Endothelial cell (in vitro differentiated cells): ENCODE data around the gene ADAMTS2. TPM values are rescaled to one million over a fixed set of nuclear protein-coding genes. Genes with fewer than 3 reads are reported as not detected.

Experiments used
- DNase-seq: peaks from one replicate; pipeline ENCODE4 v3.0.0; 2021; ENCODE audit warnings: low spot score
- H3K27ac Mint-ChIP-seq: one replicate; pipeline ENCODE4 v1.8.0; 2021; ENCODE audit warnings: mixed read lengths, inconsistent platforms; ENCODE audit not compliant: unreplicated experiment
- H3K27me3 Mint-ChIP-seq: one replicate; pipeline ENCODE4 v1.8.0; 2021; ENCODE audit warnings: mild to moderate bottlenecking, moderate library complexity, mixed read lengths, inconsistent platforms; ENCODE audit not compliant: unreplicated experiment
- H3K36me3 Mint-ChIP-seq: one replicate; pipeline ENCODE4 v1.8.0; 2021; ENCODE audit warnings: mild to moderate bottlenecking, low read depth, mixed read lengths, inconsistent platforms; ENCODE audit not compliant: unreplicated experiment
- H3K4me1 Mint-ChIP-seq: one replicate; pipeline ENCODE4 v1.8.0; 2021; ENCODE audit warnings: mild to moderate bottlenecking, mixed read lengths, inconsistent platforms; ENCODE audit not compliant: unreplicated experiment
- H3K4me3 Mint-ChIP-seq: one replicate; pipeline ENCODE4 v1.8.0; 2021; ENCODE audit warnings: mild to moderate bottlenecking, mixed read lengths, inconsistent platforms; ENCODE audit not compliant: unreplicated experiment
- H3K9me3 Mint-ChIP-seq: one replicate; pipeline ENCODE4 v1.8.0; 2021; ENCODE audit warnings: mixed read lengths, inconsistent platforms; ENCODE audit not compliant: unreplicated experiment
- total RNA-seq: library from RNA; stranded (reverse); fragmentation: NEBNext Ultra II Directional; extraction: Animal tissue kit (Norgen Biotek cat#: 25700); gene quantifications from one replicate; pipeline ENCODE4 v1.2.1, GENCODE V29; 2021; ENCODE audit not compliant: unreplicated experiment
- TF ChIP-seq, protein P1 (sequence below): fragments of 200-600 bp; sonication (generic); IDR thresholded peaks from one replicate; pipeline ENCODE4 v1.5.0; 2021; ENCODE audit warnings: antibody characterized with exemption; ENCODE audit not compliant: unreplicated experiment

Gene ADAMTS2
- total RNA-seq, 1 donor from 2014 or later: 1.5 TPM

DNA sequence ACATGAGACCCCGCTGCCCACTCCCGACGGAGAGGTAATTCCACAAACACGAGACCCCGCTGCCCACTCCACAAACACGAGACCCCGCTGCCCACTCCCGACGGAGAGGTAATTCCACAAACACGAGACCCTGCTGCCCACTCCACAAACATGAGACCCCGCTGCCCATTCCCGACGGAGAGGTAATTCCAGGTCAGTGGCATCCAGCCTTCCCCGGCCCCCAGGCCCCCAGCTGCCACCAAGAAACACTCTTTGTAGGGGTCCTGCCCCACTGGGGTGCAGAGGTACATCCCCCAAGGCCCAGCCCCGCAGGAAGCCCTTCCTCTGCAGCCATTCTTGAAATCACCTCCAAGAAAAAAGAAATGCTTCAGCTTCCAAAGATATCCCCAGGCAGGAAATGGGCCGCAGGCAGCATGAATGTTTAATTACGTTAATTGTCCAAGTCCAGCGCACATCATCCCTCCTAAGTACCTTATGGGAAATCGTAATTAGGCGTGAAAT, 115.9 kb downstream of the ADAMTS2 start:
- no peak overlapping the region for H3K27ac Mint-ChIP-seq
- peaks cover 11% of the 10 kb centered on the region for H3K27me3 Mint-ChIP-seq
- H3K9me3 Mint-ChIP-seq: peaks cover 1% of the 10 kb centered on the region
- no peak for DNase-seq
- no peak overlapping the region for H3K4me3 Mint-ChIP-seq
- H3K36me3 Mint-ChIP-seq: no peaks in the 10 kb centered on the region
- TF ChIP-seq, protein P1, sequence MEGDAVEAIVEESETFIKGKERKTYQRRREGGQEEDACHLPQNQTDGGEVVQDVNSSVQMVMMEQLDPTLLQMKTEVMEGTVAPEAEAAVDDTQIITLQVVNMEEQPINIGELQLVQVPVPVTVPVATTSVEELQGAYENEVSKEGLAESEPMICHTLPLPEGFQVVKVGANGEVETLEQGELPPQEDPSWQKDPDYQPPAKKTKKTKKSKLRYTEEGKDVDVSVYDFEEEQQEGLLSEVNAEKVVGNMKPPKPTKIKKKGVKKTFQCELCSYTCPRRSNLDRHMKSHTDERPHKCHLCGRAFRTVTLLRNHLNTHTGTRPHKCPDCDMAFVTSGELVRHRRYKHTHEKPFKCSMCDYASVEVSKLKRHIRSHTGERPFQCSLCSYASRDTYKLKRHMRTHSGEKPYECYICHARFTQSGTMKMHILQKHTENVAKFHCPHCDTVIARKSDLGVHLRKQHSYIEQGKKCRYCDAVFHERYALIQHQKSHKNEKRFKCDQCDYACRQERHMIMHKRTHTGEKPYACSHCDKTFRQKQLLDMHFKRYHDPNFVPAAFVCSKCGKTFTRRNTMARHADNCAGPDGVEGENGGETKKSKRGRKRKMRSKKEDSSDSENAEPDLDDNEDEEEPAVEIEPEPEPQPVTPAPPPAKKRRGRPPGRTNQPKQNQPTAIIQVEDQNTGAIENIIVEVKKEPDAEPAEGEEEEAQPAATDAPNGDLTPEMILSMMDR: no peak
- H3K4me1 Mint-ChIP-seq: peaks cover 7% of the 10 kb centered on the region

DNA sequence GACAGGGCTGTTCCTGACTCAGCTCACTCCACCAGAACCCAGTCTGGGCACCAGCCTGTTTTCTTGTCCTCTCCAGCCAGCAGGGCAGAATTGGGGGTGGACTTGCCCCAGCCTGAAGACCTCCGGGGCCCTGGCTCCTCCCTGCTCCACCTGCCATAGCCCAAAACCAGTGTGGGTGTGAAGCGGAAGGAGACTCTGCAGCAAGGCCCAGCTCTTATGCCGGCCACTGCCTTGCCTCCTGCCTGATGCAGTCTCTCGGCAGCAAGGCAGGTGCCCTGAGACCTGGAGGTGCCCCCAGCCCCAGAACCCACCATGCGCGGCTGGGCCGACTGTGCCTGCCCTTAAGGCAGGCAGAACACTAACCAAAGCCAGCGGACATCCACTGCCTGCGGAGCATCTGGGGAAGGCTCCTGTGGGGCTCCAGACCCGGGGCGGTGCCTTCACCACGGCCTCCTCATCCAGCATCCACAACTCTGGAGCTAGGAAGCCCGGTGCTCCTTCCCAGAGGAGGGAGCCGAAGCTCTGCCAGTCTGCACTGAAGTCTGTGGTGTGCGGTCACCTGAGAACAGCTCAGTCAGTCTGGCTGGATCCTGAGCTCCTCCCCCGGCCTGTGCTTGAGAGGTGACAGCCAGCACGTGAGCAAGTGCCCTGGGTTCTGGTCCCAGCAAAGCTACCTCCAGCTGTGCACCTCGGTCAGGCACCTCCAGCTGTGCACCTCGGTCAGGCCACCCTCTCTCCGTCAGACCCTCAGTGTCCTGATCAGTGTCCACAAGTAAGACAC, 116.7 kb downstream of the ADAMTS2 start:
- Mint-ChIP-seq H3K27ac (no peak overlapping the region), H3K9me3 (peaks cover 8% of the 10 kb centered on the region)

DNA sequence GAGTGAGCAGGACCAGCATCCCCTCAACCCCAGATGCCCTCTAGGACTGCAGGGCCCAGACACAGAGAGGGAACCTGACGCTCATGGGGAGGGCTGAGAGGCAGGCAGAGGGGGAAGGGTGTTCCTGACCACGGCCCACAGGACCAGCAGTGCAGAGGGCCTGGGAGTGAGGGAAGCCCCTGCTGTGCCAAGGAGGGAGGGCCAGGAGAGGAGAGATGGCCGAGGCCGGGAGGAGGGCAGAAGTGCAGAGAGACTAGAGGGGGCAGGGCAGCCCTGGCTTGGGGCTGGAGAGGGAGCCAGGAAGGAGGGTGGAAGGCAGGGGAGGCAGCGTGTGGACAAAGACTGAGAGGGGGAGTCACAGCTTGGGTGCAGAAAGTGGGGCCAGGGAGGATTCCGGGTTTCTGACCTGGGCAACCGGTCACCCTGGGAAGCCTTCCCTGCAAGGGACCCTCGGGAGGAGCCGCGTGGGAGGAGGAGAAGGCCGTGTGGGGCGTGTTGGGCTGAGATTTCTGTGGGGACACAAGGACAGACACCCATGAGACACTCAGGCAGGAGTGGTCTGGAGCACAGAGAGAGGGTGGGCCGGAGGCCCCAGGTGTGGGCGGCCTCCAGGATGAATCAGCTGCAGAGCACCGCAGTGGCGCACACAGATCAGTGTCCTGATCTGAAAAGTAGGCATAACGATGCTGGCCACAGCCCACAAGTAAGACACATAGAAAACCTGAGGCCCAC, 117.5 kb downstream of the ADAMTS2 start:
- TF ChIP-seq, protein P1: no peak
- no peak overlapping the region for H3K27ac Mint-ChIP-seq
- peaks cover 22% of the 10 kb centered on the region for H3K27me3 Mint-ChIP-seq
- peaks cover 15% of the 10 kb centered on the region for H3K9me3 Mint-ChIP-seq
- H3K36me3 Mint-ChIP-seq: peaks cover 11% of the 10 kb centered on the region
- H3K4me3 Mint-ChIP-seq: no peak overlapping the region
- no peak for DNase-seq
- H3K4me1 Mint-ChIP-seq: no peaks in the 10 kb centered on the region

More for the DNA sequence above, 116.7 kb downstream of the ADAMTS2 start:
- DNase-seq: no peak
- Mint-ChIP-seq H3K36me3 (peaks cover 3% of the 10 kb centered on the region), H3K4me3 (no peak overlapping the region), H3K4me1 (peaks cover under 1% of the 10 kb centered on the region), H3K27me3 (peaks cover 14% of the 10 kb centered on the region)
- TF ChIP-seq, protein P1: no peak

GRCh38 chr5:179227229-179227579, 118.1 kb downstream of the ADAMTS2 start:
- TF ChIP-seq, protein P1: no peak
- Mint-ChIP-seq H3K27ac (no peak overlapping the region), H3K4me1 (no peaks in the 10 kb centered on the region), H3K4me3 (no peak overlapping the region), H3K36me3 (peaks cover 11% of the 10 kb centered on the region), H3K9me3 (peaks cover 15% of the 10 kb centered on the region), H3K27me3 (peaks cover 22% of the 10 kb centered on the region)
- no peak for DNase-seq

GRCh38 chr5:179226696-179227095, 118.6 kb downstream of the ADAMTS2 start:
- Mint-ChIP-seq H3K36me3 (peaks cover 11% of the 10 kb centered on the region), H3K4me1 (no peaks in the 10 kb centered on the region), H3K27ac (no peak overlapping the region), H3K27me3 (peaks cover 22% of the 10 kb centered on the region), H3K9me3 (peaks cover 15% of the 10 kb centered on the region), H3K4me3 (no peak overlapping the region)
- TF ChIP-seq, protein P1: no peak
- DNase-seq: no peak
